HepG2 (cell line): ENCODE data around the gene HOXA6. TPM values are rescaled to one million over a fixed set of nuclear protein-coding genes. Genes with fewer than 3 reads are reported as not detected.

Source experiments
- AKAP8 ChIP-seq: sonication (generic); formaldehyde crosslinking; IDR thresholded peaks from 2 replicates; pipeline ENCODE4 v1.5.1; 2020; ENCODE audit warnings: mild to moderate bottlenecking, missing genetic modification reagents
- ARID4A ChIP-seq: sonication (generic); formaldehyde crosslinking; IDR thresholded peaks from 2 replicates; pipeline ENCODE4 v1.5.0; 2020; ENCODE audit warnings: mild to moderate bottlenecking, missing genetic modification reagents, borderline replicate concordance
- BORCS8-MEF2B ChIP-seq: sonication (generic); formaldehyde crosslinking; IDR thresholded peaks from 2 replicates; pipeline ENCODE4 v1.8.0; 2022; ENCODE audit warnings: mild to moderate bottlenecking, missing genetic modification reagents
- CREB3 ChIP-seq: sonication (generic); formaldehyde crosslinking; IDR thresholded peaks from 2 replicates; pipeline ENCODE4 v1.5.0; 2020; ENCODE audit warnings: missing genetic modification reagents
- CSRNP2 ChIP-seq: sonication (generic); formaldehyde crosslinking; conservative IDR thresholded peaks from 2 replicates; pipeline ENCODE4 v1.8.0; 2022; ENCODE audit warnings: low read depth, missing genetic modification reagents
- FLYWCH1 ChIP-seq: sonication (generic); formaldehyde crosslinking; IDR thresholded peaks from 2 replicates; pipeline ENCODE4 v1.8.1; 2023; ENCODE audit warnings: mild to moderate bottlenecking, missing genetic modification reagents
- GLI4 ChIP-seq: sonication (generic); formaldehyde crosslinking; IDR thresholded peaks from 2 replicates; pipeline ENCODE4 v1.5.1; 2020; ENCODE audit warnings: missing genetic modification reagents, mild to moderate bottlenecking, moderate library complexity, borderline replicate concordance
- KAT8 ChIP-seq: IDR thresholded peaks from 2 replicates; pipeline ENCODE4 v1.6.1; 2016; ENCODE audit warnings: missing genetic modification reagents, missing compliant biosample characterization
- MTF1 ChIP-seq: sonication (generic); formaldehyde crosslinking; IDR thresholded peaks from 2 replicates; pipeline ENCODE4 v1.5.0; 2020; ENCODE audit warnings: missing genetic modification reagents
- NFE2 ChIP-seq: sonication (generic); formaldehyde crosslinking; IDR thresholded peaks from 2 replicates; pipeline ENCODE4 v1.4.0; 2020; ENCODE audit warnings: missing genetic modification reagents
- SALL1 ChIP-seq: sonication (generic); formaldehyde crosslinking; IDR thresholded peaks from 2 replicates; pipeline ENCODE4 v1.8.0; 2022; ENCODE audit warnings: mild to moderate bottlenecking, missing genetic modification reagents
- SMARCC2 ChIP-seq: fragments of 450-650 bp; IDR thresholded peaks from 2 replicates; pipeline ENCODE4 v1.6.1; 2017; ENCODE audit warnings: antibody characterized with exemption, mild to moderate bottlenecking
- TBX2 ChIP-seq: sonication (generic); formaldehyde crosslinking; IDR thresholded peaks from 2 replicates; pipeline ENCODE4 v1.5.0; 2020; ENCODE audit warnings: missing genetic modification reagents, mild to moderate bottlenecking, borderline replicate concordance
- TEAD3 ChIP-seq: optimal IDR thresholded peaks from 2 replicates; pipeline ENCODE3; 2016; ENCODE audit warnings: borderline replicate concordance
- ZBTB38 ChIP-seq: sonication (generic); formaldehyde crosslinking; IDR thresholded peaks from 2 replicates; pipeline ENCODE4 v1.5.1; 2020; ENCODE audit warnings: mild to moderate bottlenecking, missing genetic modification reagents
- ZNF343 ChIP-seq: sonication (generic); formaldehyde crosslinking; IDR thresholded peaks from 2 replicates; pipeline ENCODE4 v1.4.0; 2020; ENCODE audit warnings: mild to moderate bottlenecking, missing genetic modification reagents
- ZNF530 ChIP-seq: sonication (generic); formaldehyde crosslinking; IDR thresholded peaks from 2 replicates; pipeline ENCODE4 v1.5.0; 2020; ENCODE audit warnings: low read depth, mild to moderate bottlenecking, missing genetic modification reagents
- ZNF550 ChIP-seq: sonication (generic); formaldehyde crosslinking; IDR thresholded peaks from 2 replicates; pipeline ENCODE4 v1.4.0; 2020; ENCODE audit warnings: mild to moderate bottlenecking, missing genetic modification reagents, borderline replicate concordance
- ZNF552 ChIP-seq: sonication (generic); formaldehyde crosslinking; IDR thresholded peaks from 2 replicates; pipeline ENCODE4 v1.9.0; 2022; ENCODE audit warnings: missing genetic modification reagents, mild to moderate bottlenecking, borderline replicate concordance
- ZNF569 ChIP-seq: sonication (generic); formaldehyde crosslinking; IDR thresholded peaks from 2 replicates; pipeline ENCODE4 v1.5.0; 2020; ENCODE audit warnings: mild to moderate bottlenecking, missing genetic modification reagents, moderate library complexity, borderline replicate concordance
- ZNF816 ChIP-seq: sonication (generic); formaldehyde crosslinking; IDR thresholded peaks from 2 replicates; pipeline ENCODE4 v1.8.0; 2022; ENCODE audit warnings: missing genetic modification reagents, mild to moderate bottlenecking, borderline replicate concordance
- ZNF83 ChIP-seq: sonication (generic); formaldehyde crosslinking; IDR thresholded peaks from 2 replicates; pipeline ENCODE4 v1.4.0; 2020; ENCODE audit warnings: missing genetic modification reagents, mild to moderate bottlenecking, borderline replicate concordance
- polyA plus RNA-seq, 8 experiments: library from polyadenylated mRNA; depleted of rRNA in 3 of 8; stranded (reverse) in 7 of 8; unstranded in 1 of 8; fragments of >200 nt; fragmentation: Illumina TruSeq in 4 of 8; extraction: Trizol in 4 of 8; gene quantifications; 2 replicates each; pipeline versions ENCODE4 v1.2.1 to v1.2.3, GENCODE V29; 2011 to 2016; ENCODE audit warnings: low read depth in 4 of 8, missing spikeins in 1 of 8, mixed read lengths in 1 of 8; ENCODE audit not compliant: insufficient read depth in 1 of 8
- total RNA-seq, 5 experiments: library from RNA; depleted of rRNA; stranded (reverse); fragments of >200 nt; fragmentation: Illumina TruSeq; extraction: Trizol; gene quantifications; 2 replicates each; pipeline ENCODE4 v1.2.3, GENCODE V29; 2016; ENCODE audit warnings: low read depth in 1 of 5

HOXA6 gene
- total and polyA plus RNA-seq, 2 of the 13 experiments (the other 11 are each of a cell fraction or from before 2014, with no cell fraction given): 1.3 to 1.5 TPM

- TF ChIP-seq FLYWCH1: no peak
- no peak; the same call in 1 of the 2 replicates for TF ChIP-seq BORCS8-MEF2B (CRISPR knock-in tag)
- TF ChIP-seq ARID4A (CRISPR knock-in tag): peak; percentile 69; the same call in 1 of the 2 replicates
- no peak for TF ChIP-seq ZNF569 (CRISPR knock-in tag)
- no peak for TF ChIP-seq GLI4
- peak; percentile 44; the same call in 1 of the 2 replicates for TF ChIP-seq TBX2 (CRISPR knock-in tag)
- no peak for TF ChIP-seq NFE2
- TF ChIP-seq ZNF550 (CRISPR knock-in tag): no peak
- no peak for TF ChIP-seq SMARCC2
- TF ChIP-seq KAT8 (CRISPR knock-in tag): 0 out of 2 replicates have a peak, but pooled peaks have one; percentile 22
- TF ChIP-seq ZNF83 (CRISPR knock-in tag): 0 out of 2 replicates have a peak, but pooled peaks have one; percentile 20
- TF ChIP-seq AKAP8: no peak
- TF ChIP-seq ZNF552 (CRISPR knock-in tag): no peak; the same call in 1 of the 2 replicates
- TF ChIP-seq ZNF530: no peak
- no peak for TF ChIP-seq MTF1 (CRISPR knock-in tag)
- no peak for TF ChIP-seq TEAD3 (CRISPR knock-in tag)
- no peak for TF ChIP-seq CSRNP2
- TF ChIP-seq ZNF343 (CRISPR knock-in tag): no peak
- peak; percentile 51; the same call in 1 of the 2 replicates for TF ChIP-seq SALL1
- TF ChIP-seq ZNF816 (CRISPR knock-in tag): no peak
- no peak for TF ChIP-seq CREB3 (CRISPR knock-in tag)
- TF ChIP-seq ZBTB38: no peak
These were observed 3.2 kb upstream of the HOXA6 start (continued) for GRCh38 chr7:27150568-27151340.
